ENCODE data around the gene RALGAPA2. TPM values are rescaled to one million over a fixed set of nuclear protein-coding genes. Genes with fewer than 3 reads are reported as not detected.

The RALGAPA2 gene
- total RNA-seq, 1 experiment from 2014 or later: 18.2 TPM

DNA sequence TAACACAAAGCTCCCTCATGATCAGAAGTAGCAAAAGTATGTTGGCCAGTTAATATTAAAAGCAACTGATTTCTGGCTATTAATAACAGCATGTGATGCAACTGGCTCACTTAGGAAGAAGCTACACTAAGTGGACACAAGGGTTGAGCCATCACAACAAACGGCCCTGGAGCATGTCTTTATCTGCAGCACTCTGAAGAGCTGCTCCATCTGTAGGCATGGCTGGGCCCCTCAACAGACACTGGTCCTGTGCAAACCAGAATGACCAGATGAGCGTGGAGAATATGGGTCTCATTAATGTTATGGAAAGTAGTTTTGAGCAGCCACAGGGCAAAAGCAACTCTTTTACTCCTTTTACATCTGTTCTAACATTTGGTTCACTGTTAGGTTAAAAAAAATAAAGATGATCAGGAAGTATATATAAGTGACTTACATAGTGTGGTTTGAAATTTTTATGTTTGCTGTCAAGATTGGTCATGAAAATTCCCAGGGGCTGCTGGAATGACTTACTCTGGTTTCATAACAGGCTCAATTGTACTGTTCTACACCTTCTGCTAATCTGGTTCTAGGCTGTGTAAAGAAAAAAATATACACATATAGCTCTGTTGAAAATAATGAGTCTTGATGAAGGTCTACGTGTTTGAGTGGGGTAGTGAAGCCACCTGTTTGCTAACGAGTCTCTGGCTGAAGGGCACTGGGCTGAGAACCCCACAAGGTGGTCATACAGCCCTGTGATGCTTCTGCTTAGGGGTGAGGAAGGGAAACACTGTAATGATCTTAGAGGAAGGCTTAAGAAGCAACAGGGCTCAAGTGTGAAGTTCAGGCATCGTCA is 286.4 kb downstream of the RALGAPA2 start:
- ChIA-PET CTCF (interaction anchor here (1.5 kb wide), 1 partner anchor 26 kb away, joined by 4 read pairs; no protein-coding TSS in a partner anchor), POLR2A (no interaction called here)
- DNase-seq (ENCODE audit: low spot score): no peak
- TF ChIP-seq, protein P1, sequence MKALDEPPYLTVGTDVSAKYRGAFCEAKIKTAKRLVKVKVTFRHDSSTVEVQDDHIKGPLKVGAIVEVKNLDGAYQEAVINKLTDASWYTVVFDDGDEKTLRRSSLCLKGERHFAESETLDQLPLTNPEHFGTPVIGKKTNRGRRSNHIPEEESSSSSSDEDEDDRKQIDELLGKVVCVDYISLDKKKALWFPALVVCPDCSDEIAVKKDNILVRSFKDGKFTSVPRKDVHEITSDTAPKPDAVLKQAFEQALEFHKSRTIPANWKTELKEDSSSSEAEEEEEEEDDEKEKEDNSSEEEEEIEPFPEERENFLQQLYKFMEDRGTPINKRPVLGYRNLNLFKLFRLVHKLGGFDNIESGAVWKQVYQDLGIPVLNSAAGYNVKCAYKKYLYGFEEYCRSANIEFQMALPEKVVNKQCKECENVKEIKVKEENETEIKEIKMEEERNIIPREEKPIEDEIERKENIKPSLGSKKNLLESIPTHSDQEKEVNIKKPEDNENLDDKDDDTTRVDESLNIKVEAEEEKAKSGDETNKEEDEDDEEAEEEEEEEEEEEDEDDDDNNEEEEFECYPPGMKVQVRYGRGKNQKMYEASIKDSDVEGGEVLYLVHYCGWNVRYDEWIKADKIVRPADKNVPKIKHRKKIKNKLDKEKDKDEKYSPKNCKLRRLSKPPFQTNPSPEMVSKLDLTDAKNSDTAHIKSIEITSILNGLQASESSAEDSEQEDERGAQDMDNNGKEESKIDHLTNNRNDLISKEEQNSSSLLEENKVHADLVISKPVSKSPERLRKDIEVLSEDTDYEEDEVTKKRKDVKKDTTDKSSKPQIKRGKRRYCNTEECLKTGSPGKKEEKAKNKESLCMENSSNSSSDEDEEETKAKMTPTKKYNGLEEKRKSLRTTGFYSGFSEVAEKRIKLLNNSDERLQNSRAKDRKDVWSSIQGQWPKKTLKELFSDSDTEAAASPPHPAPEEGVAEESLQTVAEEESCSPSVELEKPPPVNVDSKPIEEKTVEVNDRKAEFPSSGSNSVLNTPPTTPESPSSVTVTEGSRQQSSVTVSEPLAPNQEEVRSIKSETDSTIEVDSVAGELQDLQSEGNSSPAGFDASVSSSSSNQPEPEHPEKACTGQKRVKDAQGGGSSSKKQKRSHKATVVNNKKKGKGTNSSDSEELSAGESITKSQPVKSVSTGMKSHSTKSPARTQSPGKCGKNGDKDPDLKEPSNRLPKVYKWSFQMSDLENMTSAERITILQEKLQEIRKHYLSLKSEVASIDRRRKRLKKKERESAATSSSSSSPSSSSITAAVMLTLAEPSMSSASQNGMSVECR (CRISPR knock-in tag; IDR thresholded peaks at IDR 0.05; ENCODE audit: borderline replicate concordance): no peak
- TF ChIP-seq PRRX2 (CRISPR knock-in tag; IDR thresholded peaks at IDR 0.05) (no peak), HMGXB4 (CRISPR knock-in tag; IDR thresholded peaks at IDR 0.05) (no peak), ZBTB21 (CRISPR knock-in tag; IDR thresholded peaks at IDR 0.05; ENCODE audit: borderline replicate concordance) (no peak), MXD4 (CRISPR knock-in tag; IDR thresholded peaks at IDR 0.05; ENCODE audit: borderline replicate concordance) (no peak), NFATC4 (CRISPR knock-in tag; IDR thresholded peaks at IDR 0.05) (no peak), SP1 (CRISPR knock-in tag; conservative IDR thresholded peaks at IDR 0.05) (no peak), ZNF219 (CRISPR knock-in tag; IDR thresholded peaks at IDR 0.05; ENCODE audit: borderline replicate concordance) (no peak), ZNF671 (CRISPR knock-in tag; IDR thresholded peaks at IDR 0.05) (no peak), SMAD3 (CRISPR knock-in tag; IDR thresholded peaks at IDR 0.05; ENCODE audit: borderline replicate concordance) (no peak), NFE2L1 (CRISPR knock-in tag; IDR thresholded peaks at IDR 0.05) (no peak), FOXP4 (CRISPR knock-in tag; IDR thresholded peaks at IDR 0.05) (no peak), GRHL2 (CRISPR knock-in tag; IDR thresholded peaks at IDR 0.05; ENCODE audit: insufficient replicate concordance, severe bottlenecking) (no peak)
- TF ChIP-seq, protein P2, sequence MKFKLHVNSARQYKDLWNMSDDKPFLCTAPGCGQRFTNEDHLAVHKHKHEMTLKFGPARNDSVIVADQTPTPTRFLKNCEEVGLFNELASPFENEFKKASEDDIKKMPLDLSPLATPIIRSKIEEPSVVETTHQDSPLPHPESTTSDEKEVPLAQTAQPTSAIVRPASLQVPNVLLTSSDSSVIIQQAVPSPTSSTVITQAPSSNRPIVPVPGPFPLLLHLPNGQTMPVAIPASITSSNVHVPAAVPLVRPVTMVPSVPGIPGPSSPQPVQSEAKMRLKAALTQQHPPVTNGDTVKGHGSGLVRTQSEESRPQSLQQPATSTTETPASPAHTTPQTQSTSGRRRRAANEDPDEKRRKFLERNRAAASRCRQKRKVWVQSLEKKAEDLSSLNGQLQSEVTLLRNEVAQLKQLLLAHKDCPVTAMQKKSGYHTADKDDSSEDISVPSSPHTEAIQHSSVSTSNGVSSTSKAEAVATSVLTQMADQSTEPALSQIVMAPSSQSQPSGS (CRISPR knock-in tag; IDR thresholded peaks at IDR 0.05; ENCODE audit: borderline replicate concordance, low read depth): no peak
- TF ChIP-seq, protein P3, sequence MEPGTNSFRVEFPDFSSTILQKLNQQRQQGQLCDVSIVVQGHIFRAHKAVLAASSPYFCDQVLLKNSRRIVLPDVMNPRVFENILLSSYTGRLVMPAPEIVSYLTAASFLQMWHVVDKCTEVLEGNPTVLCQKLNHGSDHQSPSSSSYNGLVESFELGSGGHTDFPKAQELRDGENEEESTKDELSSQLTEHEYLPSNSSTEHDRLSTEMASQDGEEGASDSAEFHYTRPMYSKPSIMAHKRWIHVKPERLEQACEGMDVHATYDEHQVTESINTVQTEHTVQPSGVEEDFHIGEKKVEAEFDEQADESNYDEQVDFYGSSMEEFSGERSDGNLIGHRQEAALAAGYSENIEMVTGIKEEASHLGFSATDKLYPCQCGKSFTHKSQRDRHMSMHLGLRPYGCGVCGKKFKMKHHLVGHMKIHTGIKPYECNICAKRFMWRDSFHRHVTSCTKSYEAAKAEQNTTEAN (CRISPR knock-in tag; IDR thresholded peaks at IDR 0.05): no peak
- TF ChIP-seq, protein P4, sequence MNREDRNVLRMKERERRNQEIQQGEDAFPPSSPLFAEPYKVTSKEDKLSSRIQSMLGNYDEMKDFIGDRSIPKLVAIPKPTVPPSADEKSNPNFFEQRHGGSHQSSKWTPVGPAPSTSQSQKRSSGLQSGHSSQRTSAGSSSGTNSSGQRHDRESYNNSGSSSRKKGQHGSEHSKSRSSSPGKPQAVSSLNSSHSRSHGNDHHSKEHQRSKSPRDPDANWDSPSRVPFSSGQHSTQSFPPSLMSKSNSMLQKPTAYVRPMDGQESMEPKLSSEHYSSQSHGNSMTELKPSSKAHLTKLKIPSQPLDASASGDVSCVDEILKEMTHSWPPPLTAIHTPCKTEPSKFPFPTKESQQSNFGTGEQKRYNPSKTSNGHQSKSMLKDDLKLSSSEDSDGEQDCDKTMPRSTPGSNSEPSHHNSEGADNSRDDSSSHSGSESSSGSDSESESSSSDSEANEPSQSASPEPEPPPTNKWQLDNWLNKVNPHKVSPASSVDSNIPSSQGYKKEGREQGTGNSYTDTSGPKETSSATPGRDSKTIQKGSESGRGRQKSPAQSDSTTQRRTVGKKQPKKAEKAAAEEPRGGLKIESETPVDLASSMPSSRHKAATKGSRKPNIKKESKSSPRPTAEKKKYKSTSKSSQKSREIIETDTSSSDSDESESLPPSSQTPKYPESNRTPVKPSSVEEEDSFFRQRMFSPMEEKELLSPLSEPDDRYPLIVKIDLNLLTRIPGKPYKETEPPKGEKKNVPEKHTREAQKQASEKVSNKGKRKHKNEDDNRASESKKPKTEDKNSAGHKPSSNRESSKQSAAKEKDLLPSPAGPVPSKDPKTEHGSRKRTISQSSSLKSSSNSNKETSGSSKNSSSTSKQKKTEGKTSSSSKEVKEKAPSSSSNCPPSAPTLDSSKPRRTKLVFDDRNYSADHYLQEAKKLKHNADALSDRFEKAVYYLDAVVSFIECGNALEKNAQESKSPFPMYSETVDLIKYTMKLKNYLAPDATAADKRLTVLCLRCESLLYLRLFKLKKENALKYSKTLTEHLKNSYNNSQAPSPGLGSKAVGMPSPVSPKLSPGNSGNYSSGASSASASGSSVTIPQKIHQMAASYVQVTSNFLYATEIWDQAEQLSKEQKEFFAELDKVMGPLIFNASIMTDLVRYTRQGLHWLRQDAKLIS (CRISPR knock-in tag; IDR thresholded peaks at IDR 0.05; ENCODE audit: borderline replicate concordance): no peak
- TF ChIP-seq, protein P5, sequence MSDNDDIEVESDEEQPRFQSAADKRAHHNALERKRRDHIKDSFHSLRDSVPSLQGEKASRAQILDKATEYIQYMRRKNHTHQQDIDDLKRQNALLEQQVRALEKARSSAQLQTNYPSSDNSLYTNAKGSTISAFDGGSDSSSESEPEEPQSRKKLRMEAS (CRISPR knock-in tag; IDR thresholded peaks at IDR 0.05): no peak
- H3K9me3 Mint-ChIP-seq: no peaks in the 10 kb centered on the region
- H3K36me3 Mint-ChIP-seq: no peaks in the 10 kb centered on the region
- H3K27ac Mint-ChIP-seq: no peak overlapping the region
- ATAC-seq: no peak
- H3K4me3 Mint-ChIP-seq: no peak overlapping the region
- H3K27me3 Mint-ChIP-seq (ENCODE audit: low read depth): no peaks in the 10 kb centered on the region
- H3K4me1 Mint-ChIP-seq: peaks cover 8% of the 10 kb centered on the region
